Natural killer cell treated with Interleukin-12 subunit alpha and Interleukin-12 subunit beta and Interleukin-15 and Interleukin-18, amount 100 ng/mL, for 72 hours (primary cell): ENCODE measurements around the gene FBH1. TPM values are rescaled to one million over a fixed set of nuclear protein-coding genes. Genes with fewer than 3 reads are reported as not detected.
A peak's percentile ranks its signal among the peaks of the same experiment; 100 is the strongest.

Source experiments
- ATAC-seq, 2 donors: fragments of 150-1000 bp; cut with Tn5 transposase in 1 of 2; sonication (Bioruptor Pico), chemical (Tn5 transposase) in 1 of 2; 2 replicates each; pipeline ENCODE4 v1.10.0; 2021
- DNase-seq: peaks from one replicate; pipeline ENCODE4 v3.0.0; 2022; ENCODE audit warnings: low spot score
- H3K27ac Mint-ChIP-seq, 2 donors: 1 replicate in 1 of 2; 2 replicates in 1 of 2; pipeline ENCODE4 v1.8.0; 2022; ENCODE audit warnings: mixed read lengths in 2 of 2, mild to moderate bottlenecking in 1 of 2, moderate library complexity in 1 of 2
- H3K27me3 Mint-ChIP-seq, 2 donors: 1 replicate in 1 of 2; 2 replicates in 1 of 2; pipeline ENCODE4 v1.8.0; 2022; ENCODE audit warnings: mixed read lengths in 2 of 2
- H3K36me3 Mint-ChIP-seq: one replicate; pipeline ENCODE4 v1.8.0; 2022; ENCODE audit warnings: mixed read lengths
- H3K4me1 Mint-ChIP-seq, 2 donors: 1 replicate in 1 of 2; 2 replicates in 1 of 2; pipeline ENCODE4 v1.8.0; 2022; ENCODE audit warnings: low read depth in 2 of 2, mixed read lengths in 2 of 2, mild to moderate bottlenecking in 1 of 2
- H3K4me3 Mint-ChIP-seq: one replicate; pipeline ENCODE4 v1.8.0; 2022; ENCODE audit warnings: mixed read lengths
- H3K9me3 Mint-ChIP-seq: 2 replicates; pipeline ENCODE4 v1.8.0; 2022; ENCODE audit warnings: mixed read lengths
- total RNA-seq, 2 donors: library from RNA; stranded (reverse); gene quantifications; one replicate each; pipeline ENCODE4 v1.2.3, GENCODE V29; 2022

The FBH1 gene
- total RNA-seq, 2 donors from 2014 or later: 65.3 to 99.9 TPM

GRCh38 chr10:5924889-5925288, 34.8 kb downstream of the FBH1 start:
- Mint-ChIP-seq H3K27ac (no peak overlapping the region), H3K4me1 (no peaks in the 10 kb centered on the region), H3K36me3 (peaks cover 46% of the 10 kb centered on the region), H3K27me3 (no peaks in the 10 kb centered on the region), H3K4me3 (no peak overlapping the region), H3K9me3 (no peaks in the 10 kb centered on the region)
- ATAC-seq (no peak), DNase-seq (no peak)

- DNase-seq (no peak), ATAC-seq (no peak)
- Mint-ChIP-seq H3K27ac (no peak overlapping the region), H3K9me3 (no peaks in the 10 kb centered on the region), H3K36me3 (peaks cover 34% of the 10 kb centered on the region), H3K4me1 (peaks cover 0 to under 1% of the 10 kb centered on the region in 2 donors), H3K27me3 (no peaks in the 10 kb centered on the region), H3K4me3 (no peak overlapping the region)
These were observed 37.3 kb downstream of the FBH1 start for GRCh38 chr10:5927306-5927705.

GRCh38 chr10:5929442-5929841, 39.4 kb downstream of the FBH1 start:
- H3K4me3 Mint-ChIP-seq: no peak overlapping the region
- ATAC-seq (no peak), DNase-seq (no peak)
- H3K27me3 Mint-ChIP-seq: no peaks in the 10 kb centered on the region
- peaks cover 23% of the 10 kb centered on the region for H3K36me3 Mint-ChIP-seq
- peaks cover 0 to 2% of the 10 kb centered on the region in 2 donors for H3K4me1 Mint-ChIP-seq
- H3K9me3 Mint-ChIP-seq: no peaks in the 10 kb centered on the region
- no peak overlapping the region for H3K27ac Mint-ChIP-seq

GRCh38 chr10:5930272-5930671, 40.2 kb downstream of the FBH1 start:
- ATAC-seq (no peak), DNase-seq (no peak)
- no peaks in the 10 kb centered on the region for H3K9me3 Mint-ChIP-seq
- no peak overlapping the region for H3K27ac Mint-ChIP-seq
- H3K36me3 Mint-ChIP-seq: peaks cover 18% of the 10 kb centered on the region
- no peaks in the 10 kb centered on the region for H3K27me3 Mint-ChIP-seq
- H3K4me3 Mint-ChIP-seq: no peak overlapping the region
- peaks cover 0 to 2% of the 10 kb centered on the region in 2 donors for H3K4me1 Mint-ChIP-seq

- DNase-seq (no peak), ATAC-seq (no peak)
- H3K4me3 Mint-ChIP-seq: no peak overlapping the region
- H3K9me3 Mint-ChIP-seq: no peaks in the 10 kb centered on the region
- H3K27me3 Mint-ChIP-seq: no peaks in the 10 kb centered on the region
- H3K4me1 Mint-ChIP-seq: peaks cover 0 to 2% of the 10 kb centered on the region in 2 donors
- no peak overlapping the region for H3K27ac Mint-ChIP-seq
- peaks cover 6% of the 10 kb centered on the region for H3K36me3 Mint-ChIP-seq
These were observed 42.3 kb downstream of the FBH1 start for GRCh38 chr10:5932345-5932744.

- H3K4me1 Mint-ChIP-seq: peaks cover 0 to 2% of the 10 kb centered on the region in 2 donors
- peaks cover 19% of the 10 kb centered on the region for H3K36me3 Mint-ChIP-seq
- ATAC-seq (no peak), DNase-seq (no peak)
- no peak overlapping the region for H3K27ac Mint-ChIP-seq
- no peaks in the 10 kb centered on the region for H3K27me3 Mint-ChIP-seq
- H3K4me3 Mint-ChIP-seq: no peak overlapping the region
- H3K9me3 Mint-ChIP-seq: no peaks in the 10 kb centered on the region
These were observed 44.0 kb downstream of the FBH1 start for GRCh38 chr10:5933909-5934546.

- no peak for ATAC-seq
- Mint-ChIP-seq H3K27me3 (no peaks in the 10 kb centered on the region), H3K4me3 (no peak overlapping the region), H3K4me1 (peaks cover 0 to 2% of the 10 kb centered on the region in 2 donors), H3K27ac (no peak overlapping the region), H3K9me3 (no peaks in the 10 kb centered on the region), H3K36me3 (peaks cover 19% of the 10 kb centered on the region)
- no peak for DNase-seq
These were observed 45.6 kb downstream of the FBH1 start for GRCh38 chr10:5935628-5936027.

- H3K36me3 Mint-ChIP-seq: peaks cover 19% of the 10 kb centered on the region
- no peaks in the 10 kb centered on the region for H3K9me3 Mint-ChIP-seq
- H3K27me3 Mint-ChIP-seq: no peaks in the 10 kb centered on the region
- no peak overlapping the region for H3K4me3 Mint-ChIP-seq
- ATAC-seq: peak in 1 of 2 donors; percentile 25
- no peak for DNase-seq
- H3K4me1 Mint-ChIP-seq: peaks cover 0 to 2% of the 10 kb centered on the region in 2 donors
- H3K27ac Mint-ChIP-seq: no peak overlapping the region
These were observed 47.0 kb downstream of the FBH1 start for GRCh38 chr10:5937016-5937415.

- Mint-ChIP-seq H3K27ac (no peak overlapping the region), H3K9me3 (no peaks in the 10 kb centered on the region), H3K36me3 (peaks cover 15% of the 10 kb centered on the region), H3K27me3 (no peaks in the 10 kb centered on the region), H3K4me3 (no peak overlapping the region), H3K4me1 (peaks cover 0 to 2% of the 10 kb centered on the region in 2 donors)
- DNase-seq (no peak), ATAC-seq (no peak)
These were observed 48.2 kb downstream of the FBH1 start for GRCh38 chr10:5938291-5938690.

- H3K36me3 Mint-ChIP-seq: peaks cover 15% of the 10 kb centered on the region
- peaks cover 5 to 8% of the 10 kb centered on the region in 2 donors for H3K4me1 Mint-ChIP-seq
- ATAC-seq: no peak
- no peaks in the 10 kb centered on the region for H3K27me3 Mint-ChIP-seq
- no peaks in the 10 kb centered on the region for H3K9me3 Mint-ChIP-seq
- H3K27ac Mint-ChIP-seq: no peak overlapping the region
- DNase-seq: no peak
- H3K4me3 Mint-ChIP-seq: no peak overlapping the region
These were observed 50.8 kb downstream of the FBH1 start for GRCh38 chr10:5940807-5941218.

GRCh38 chr10:5941579-5941978, 51.5 kb downstream of the FBH1 start:
- H3K27ac Mint-ChIP-seq: no peak overlapping the region
- ATAC-seq: no peak
- no peaks in the 10 kb centered on the region for H3K27me3 Mint-ChIP-seq

GRCh38 chr10:5942001-5942400, 52.0 kb downstream of the FBH1 start:
- no peak overlapping the region for H3K4me3 Mint-ChIP-seq
- no peaks in the 10 kb centered on the region for H3K27me3 Mint-ChIP-seq
- DNase-seq (peak; percentile 44), ATAC-seq (no peak)
- peaks cover 9 to 12% of the 10 kb centered on the region in 2 donors for H3K4me1 Mint-ChIP-seq
- no peak overlapping the region for H3K27ac Mint-ChIP-seq
- no peaks in the 10 kb centered on the region for H3K9me3 Mint-ChIP-seq
- peaks cover 15% of the 10 kb centered on the region for H3K36me3 Mint-ChIP-seq

More at GRCh38 chr10:5941579-5941978, 51.5 kb downstream of the FBH1 start:
- Mint-ChIP-seq H3K9me3 (no peaks in the 10 kb centered on the region), H3K4me1 (peaks cover 9 to 12% of the 10 kb centered on the region in 2 donors), H3K36me3 (peaks cover 15% of the 10 kb centered on the region), H3K4me3 (no peak overlapping the region)
- DNase-seq: no peak

- Mint-ChIP-seq H3K9me3 (no peaks in the 10 kb centered on the region), H3K27me3 (no peaks in the 10 kb centered on the region), H3K4me3 (no peak overlapping the region), H3K27ac (no peak overlapping the region), H3K4me1 (peaks cover 9 to 12% of the 10 kb centered on the region in 2 donors), H3K36me3 (peaks cover 15% of the 10 kb centered on the region)
- no peak for ATAC-seq
- DNase-seq: peak; percentile 53
These were observed 52.4 kb downstream of the FBH1 start for GRCh38 chr10:5942474-5942873.

- Mint-ChIP-seq H3K27ac (peak overlapping the region in 1 of 2 donors; percentile 10), H3K36me3 (peaks cover 4% of the 10 kb centered on the region), H3K4me1 (peaks cover 9 to 12% of the 10 kb centered on the region in 2 donors), H3K9me3 (no peaks in the 10 kb centered on the region), H3K4me3 (no peak overlapping the region), H3K27me3 (no peaks in the 10 kb centered on the region)
- peak; percentile 50 for DNase-seq
- ATAC-seq: no peak
These were observed 53.5 kb downstream of the FBH1 start for GRCh38 chr10:5943536-5943935.
